Stimulated activated CD4-positive, alpha-beta T cell treated with anti-CD3 and anti-CD28 coated beads, Interleukin-15, amount 100 ng/mL, for 1 hour (primary cell): ENCODE results near the gene ZNF462.
"Not testable (repeated sequence)": the region's sequence is repeated elsewhere in the genome, so short reads cannot be mapped to it uniquely, and the experiment has no call there.

Experiments
- DNase-seq, 2 donors: peaks; one replicate each; pipeline ENCODE4 v3.0.0-alpha.2; 2020; ENCODE audit warnings: low read depth in 1 of 2, low spot score in 1 of 2

The ZNF462 gene, protein sequence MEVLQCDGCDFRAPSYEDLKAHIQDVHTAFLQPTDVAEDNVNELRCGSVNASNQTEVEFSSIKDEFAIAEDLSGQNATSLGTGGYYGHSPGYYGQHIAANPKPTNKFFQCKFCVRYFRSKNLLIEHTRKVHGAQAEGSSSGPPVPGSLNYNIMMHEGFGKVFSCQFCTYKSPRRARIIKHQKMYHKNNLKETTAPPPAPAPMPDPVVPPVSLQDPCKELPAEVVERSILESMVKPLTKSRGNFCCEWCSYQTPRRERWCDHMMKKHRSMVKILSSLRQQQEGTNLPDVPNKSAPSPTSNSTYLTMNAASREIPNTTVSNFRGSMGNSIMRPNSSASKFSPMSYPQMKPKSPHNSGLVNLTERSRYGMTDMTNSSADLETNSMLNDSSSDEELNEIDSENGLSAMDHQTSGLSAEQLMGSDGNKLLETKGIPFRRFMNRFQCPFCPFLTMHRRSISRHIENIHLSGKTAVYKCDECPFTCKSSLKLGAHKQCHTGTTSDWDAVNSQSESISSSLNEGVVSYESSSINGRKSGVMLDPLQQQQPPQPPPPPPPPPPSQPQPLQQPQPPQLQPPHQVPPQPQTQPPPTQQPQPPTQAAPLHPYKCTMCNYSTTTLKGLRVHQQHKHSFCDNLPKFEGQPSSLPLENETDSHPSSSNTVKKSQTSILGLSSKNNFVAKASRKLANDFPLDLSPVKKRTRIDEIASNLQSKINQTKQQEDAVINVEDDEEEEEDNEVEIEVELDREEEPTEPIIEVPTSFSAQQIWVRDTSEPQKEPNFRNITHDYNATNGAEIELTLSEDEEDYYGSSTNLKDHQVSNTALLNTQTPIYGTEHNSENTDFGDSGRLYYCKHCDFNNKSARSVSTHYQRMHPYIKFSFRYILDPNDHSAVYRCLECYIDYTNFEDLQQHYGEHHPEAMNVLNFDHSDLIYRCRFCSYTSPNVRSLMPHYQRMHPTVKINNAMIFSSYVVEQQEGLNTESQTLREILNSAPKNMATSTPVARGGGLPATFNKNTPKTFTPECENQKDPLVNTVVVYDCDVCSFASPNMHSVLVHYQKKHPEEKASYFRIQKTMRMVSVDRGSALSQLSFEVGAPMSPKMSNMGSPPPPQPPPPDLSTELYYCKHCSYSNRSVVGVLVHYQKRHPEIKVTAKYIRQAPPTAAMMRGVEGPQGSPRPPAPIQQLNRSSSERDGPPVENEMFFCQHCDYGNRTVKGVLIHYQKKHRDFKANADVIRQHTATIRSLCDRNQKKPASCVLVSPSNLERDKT (N-terminal part only)

DNA sequence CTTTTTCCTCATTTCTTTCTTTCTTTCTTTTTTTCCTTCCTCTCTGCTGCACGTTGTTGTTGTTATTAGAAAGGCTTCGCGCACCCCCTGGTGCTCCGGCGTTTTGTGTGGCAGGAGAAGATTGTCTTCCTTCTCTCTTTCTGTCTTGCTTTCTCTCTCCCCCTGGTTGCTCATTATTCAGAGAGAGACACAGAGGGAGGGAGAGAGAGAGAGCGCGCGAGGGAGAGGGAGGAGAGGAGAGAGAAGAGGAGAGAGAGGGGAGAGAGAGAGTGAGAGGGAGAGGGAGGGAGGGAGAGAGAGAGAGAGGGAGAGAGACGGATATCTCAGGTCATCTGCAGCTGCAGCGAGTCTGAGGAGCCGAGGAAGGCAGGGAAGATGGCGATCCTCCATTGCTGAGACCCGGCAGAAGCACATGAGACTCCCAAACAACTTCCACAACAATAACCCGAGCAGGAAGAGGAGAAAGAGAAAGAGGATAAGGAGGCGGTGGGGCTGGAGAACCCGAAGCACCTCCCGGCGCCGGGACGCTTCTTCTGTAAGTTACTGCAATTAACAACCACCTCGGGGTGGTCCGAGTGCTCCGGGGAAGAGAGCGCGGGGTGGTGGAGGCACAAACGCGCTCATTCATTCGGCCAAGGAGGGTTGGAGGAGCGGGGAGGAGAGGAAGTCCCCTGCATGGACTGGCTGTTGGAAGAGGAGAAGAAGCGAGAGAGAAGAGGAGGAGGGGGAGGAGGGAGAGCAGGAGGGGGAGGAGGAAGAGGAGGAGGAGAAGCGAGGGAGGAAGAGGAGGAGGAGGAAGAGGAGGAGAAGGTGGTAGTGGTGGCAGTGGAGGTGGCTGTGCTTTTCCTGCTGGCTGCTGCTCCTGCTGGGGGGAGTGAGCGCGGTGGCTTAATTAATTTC lies at the start of gene ZNF462:
Gene ZNF462 (plus strand): TSS at position 346 of the 900 bp plus-strand sequence. CDS start 60,218 bp downstream, outside the sequence.
- no peak for DNase-seq

- DNase-seq = no peak
Observed at GRCh38 chr9:106816524-106816923, 46.4 kb upstream of the ZNF462 start.

GRCh38 chr9:106818034-106818433 lies 44.9 kb upstream of the ZNF462 start:
- no peak for DNase-seq

GRCh38 chr9:106820866-106821265 lies 42.1 kb upstream of the ZNF462 start:
- DNase-seq = no peak

- no peak for DNase-seq
Observed at GRCh38 chr9:106828070-106828469, 34.9 kb upstream of the ZNF462 start.

- DNase-seq = no peak
Observed at GRCh38 chr9:106828965-106829364, 34.0 kb upstream of the ZNF462 start.

- no peak for DNase-seq
Observed at GRCh38 chr9:106829666-106830408, 33.1 kb upstream of the ZNF462 start.

DNA sequence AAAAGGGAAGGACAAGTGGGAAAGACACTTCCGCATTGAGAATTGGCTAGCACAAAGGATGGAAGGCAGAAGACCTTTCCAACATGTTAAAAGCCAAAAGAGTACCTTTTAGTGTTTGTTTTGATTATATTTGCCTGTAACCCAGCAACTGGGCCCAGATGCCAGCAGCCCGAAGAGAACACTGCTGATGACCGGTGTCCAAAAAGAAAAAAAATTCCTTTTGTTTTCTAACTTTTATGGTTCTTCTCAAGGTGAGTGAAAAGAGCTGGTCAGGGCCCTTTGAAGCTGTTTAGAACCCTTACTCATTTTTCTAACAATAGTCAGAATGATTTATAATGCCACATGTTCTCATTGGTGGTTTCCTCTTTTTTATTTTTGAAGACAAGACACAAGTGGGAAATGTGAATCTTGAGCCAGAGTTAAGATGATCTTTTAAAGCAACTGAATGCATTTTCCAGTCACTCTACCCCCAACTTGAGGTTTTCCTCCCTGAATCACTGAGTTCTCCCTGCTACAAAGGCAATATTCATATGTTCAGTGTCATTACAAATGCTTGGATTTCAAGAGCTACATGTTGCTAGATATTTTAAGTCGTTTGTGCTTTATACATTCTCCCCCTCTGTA lies 32.3 kb upstream of the ZNF462 start:
- no peak for DNase-seq

GRCh38 chr9:106834888-106835287 lies 28.1 kb upstream of the ZNF462 start:
- DNase-seq = no peak

DNA sequence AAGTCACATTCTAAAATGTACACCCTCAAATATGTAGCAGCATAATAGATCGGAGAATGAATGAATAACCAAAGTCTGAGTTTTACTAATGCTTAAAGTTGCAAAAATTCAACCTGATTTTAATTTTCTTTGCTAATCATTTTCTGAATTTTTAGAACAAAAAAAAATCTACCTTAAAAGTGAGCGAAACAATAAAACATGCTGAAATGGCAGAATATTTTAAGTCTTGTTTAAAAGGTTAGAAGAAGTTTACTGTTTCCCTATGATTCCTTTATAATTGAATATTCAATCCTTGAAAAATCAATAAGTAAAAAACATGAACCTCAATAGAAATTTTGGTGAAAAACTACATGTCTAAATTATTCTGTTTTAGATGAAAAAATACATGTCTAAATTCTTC lies 27.1 kb upstream of the ZNF462 start:
- DNase-seq = no peak

DNA sequence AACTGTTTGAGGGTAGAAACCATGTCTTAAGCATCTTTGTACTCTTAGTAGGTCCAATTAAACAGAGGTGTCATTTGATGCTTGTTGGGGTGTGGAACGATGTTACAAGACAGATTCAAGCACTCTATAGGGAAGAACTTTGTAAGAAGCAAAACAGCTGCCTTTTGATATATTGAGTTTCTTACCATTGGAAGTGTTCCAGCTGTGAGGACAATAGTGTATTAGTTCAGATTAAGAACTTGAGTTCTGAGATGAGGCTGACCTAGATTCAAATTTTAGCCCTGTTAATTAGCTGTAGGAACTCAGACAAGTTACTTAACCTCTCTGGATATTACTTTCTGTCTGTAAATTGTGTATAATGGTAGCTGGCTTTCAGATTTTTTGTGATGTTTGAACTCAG lies 19.6 kb upstream of the ZNF462 start:
- no peak for DNase-seq

DNA sequence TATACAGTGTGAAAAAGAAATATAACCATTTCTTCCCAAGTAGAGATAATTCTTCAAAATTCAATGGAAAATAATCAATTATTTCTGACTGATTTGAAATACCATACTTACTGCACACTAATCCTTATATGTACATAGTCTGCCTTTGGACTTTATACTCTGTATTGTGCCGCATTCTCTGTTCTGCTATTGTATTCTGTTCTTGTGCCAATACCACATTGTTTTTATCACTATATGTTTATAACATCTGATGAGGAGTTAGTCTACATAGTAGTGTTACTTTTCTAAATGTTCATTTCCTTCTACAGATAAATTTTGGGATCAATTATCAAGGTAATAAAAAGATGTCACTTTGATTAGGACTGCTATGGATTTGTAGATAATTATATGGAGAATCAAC lies 16.7 kb upstream of the ZNF462 start:
- DNase-seq = no peak

DNA sequence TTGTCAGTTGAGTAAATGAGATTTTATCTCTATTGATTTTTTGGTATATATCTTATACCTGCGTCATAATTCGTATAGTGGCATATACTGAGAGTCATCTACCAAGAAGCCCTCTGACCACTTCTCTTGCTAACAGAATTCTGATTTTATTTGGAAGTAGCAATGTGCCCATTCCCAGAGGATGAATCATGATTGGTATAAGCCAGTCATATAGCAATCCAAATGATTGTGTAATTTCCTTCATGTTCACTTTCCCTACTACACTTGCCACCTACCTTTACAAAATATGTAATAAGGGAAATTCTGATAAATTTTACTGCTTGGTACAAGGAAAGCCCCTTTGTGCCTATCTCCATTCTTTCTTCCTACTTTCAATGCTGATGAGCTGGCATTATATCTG lies 16.1 kb upstream of the ZNF462 start:
- DNase-seq = no peak

- DNase-seq = not testable (repeated sequence)
Observed at GRCh38 chr9:106851640-106852039, 11.3 kb upstream of the ZNF462 start.

DNA sequence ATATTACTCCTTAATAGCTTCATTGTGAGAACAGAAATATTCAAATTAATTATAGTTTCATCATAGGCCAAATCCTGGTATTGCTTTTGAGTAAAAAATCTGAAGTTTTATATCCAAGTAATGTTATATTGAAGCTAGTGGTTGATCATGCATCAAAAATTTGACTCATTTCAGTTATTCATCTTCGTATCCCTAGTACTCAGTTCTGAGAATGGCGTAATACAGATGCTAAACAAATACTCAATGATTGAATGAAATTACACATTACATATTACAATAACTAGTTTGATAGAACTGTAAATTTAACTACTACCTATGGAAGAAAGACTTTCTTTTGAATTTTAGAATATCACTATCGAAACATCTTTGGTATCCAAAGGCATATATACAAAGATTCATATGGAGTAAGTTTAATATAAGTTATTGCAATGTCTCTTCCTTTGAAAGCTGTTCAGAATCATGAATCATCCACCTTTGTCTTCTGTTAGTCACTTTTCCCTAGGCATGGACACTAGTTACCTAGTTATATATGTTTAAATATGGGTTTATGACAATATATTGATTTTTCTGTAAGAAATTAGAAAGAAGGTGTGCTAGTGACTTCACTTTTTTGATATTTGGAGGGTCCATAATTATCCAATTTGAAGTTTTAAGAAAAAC lies 5.0 kb upstream of the ZNF462 start:
- no peak for DNase-seq

DNA sequence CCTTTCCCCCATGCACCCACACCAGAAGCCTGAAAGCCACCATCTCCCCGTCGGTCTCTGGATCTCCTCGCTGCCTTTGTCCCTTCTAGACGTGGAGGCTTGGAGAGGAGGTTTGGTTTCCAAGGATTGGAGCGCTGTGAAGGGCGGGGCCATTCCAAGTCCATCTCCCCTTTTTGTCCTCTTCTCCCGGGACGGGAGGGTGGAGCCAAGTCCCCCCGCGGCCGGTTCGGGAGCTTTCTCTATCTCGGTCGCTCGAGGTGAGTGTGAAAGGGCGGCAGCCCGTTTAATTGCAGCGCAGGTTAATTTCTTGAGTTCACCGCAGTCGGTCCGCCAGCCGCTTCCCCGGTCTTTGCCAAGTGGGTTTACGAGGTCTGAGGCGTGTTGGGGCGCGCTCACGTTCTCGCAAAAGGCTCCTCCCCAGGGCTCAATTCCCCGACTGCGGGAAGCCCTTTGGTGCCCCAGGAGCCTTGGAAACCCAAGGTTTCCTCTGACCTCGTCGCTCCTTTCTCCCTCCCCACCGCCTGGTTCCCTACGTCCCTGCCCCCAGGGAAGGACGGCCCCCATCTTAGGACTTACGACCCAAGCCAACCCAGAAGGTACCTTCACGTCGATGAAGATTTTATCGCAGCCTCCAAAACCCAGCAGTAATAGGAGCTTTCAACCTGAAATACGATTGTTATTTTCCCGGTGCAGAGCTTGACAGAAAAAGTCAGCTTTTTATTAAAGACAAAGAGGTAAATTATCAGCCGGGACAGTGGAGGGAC lies 2.8 kb upstream of the ZNF462 start:
- DNase-seq = no peak

DNA sequence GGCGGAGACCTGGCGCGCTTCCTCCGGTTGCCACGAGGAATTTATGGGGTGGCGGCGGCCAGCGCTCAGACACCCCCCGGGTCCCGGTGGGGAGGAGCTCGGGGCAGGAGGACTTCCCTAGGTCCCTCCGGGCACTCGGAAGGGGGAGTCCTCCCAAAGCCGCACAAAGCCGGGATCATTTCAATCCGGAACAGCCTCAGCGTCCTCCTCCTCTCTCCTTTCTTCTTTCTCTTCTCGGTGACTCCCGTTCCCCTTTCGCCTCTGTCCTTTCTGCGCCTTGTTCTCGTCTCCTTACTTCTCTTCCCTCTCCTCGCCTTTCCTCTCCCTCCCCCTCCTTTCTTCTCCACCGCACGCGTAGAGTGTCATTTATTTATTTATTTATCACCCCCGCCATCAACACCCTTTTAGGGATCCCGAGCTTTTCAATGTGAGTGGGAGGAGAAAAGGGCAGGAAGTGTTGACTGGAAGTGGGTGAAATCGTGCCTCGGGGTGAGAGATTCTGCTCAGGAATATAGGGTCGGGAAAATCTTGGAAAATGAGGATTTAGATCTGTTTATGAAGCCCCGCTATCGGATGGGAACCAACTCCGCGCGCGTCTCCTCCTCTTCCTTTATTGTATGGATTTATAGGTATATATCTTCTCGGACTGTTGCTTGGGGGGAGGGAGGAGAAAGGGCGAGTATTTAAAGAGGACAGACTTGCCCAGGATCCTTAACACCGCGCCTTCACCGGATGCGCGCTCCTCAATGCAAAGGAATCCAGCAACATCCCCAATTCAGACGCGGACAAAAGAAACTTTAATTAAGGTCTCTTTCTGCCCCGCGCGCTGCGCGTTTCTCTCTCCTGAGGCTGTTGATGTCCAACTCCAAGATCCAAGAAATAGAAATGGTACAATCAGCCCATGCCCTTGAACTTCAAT lies 2.0 kb upstream of the ZNF462 start:
- DNase-seq = no peak
